ENCODE data around the gene DRC3.

DNA sequence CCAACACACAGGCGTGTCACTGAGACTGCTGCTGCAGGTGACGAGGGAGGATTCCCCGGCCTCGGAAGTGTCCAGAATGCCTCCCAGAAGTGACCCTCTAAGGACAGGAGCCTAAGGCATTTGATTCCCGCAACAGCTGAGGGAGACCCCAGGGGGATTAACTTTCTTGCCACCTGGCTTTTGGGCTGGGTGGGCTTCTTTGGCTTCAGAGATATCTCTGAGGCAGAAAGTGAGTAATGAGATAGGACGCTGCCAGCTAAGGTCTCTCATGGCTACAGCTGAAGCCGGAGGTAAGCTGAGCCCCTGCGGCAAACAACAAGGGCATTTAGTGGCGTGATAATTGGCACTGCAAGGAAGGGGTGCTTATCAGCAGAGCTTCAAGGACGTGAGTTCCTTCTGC lies 17.0 kb downstream of the DRC3 start:
- TF ChIP-seq, protein P1, sequence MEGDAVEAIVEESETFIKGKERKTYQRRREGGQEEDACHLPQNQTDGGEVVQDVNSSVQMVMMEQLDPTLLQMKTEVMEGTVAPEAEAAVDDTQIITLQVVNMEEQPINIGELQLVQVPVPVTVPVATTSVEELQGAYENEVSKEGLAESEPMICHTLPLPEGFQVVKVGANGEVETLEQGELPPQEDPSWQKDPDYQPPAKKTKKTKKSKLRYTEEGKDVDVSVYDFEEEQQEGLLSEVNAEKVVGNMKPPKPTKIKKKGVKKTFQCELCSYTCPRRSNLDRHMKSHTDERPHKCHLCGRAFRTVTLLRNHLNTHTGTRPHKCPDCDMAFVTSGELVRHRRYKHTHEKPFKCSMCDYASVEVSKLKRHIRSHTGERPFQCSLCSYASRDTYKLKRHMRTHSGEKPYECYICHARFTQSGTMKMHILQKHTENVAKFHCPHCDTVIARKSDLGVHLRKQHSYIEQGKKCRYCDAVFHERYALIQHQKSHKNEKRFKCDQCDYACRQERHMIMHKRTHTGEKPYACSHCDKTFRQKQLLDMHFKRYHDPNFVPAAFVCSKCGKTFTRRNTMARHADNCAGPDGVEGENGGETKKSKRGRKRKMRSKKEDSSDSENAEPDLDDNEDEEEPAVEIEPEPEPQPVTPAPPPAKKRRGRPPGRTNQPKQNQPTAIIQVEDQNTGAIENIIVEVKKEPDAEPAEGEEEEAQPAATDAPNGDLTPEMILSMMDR (IDR thresholded peaks at IDR 0.05): no peak
- no peak for TF ChIP-seq EZH2 (IDR thresholded peaks at IDR 0.05; ENCODE audit: borderline replicate concordance, insufficient read depth, low read depth, low read length, poor library complexity, severe bottlenecking)

Measured in B cell (primary cell).